Activated T-cell treated with anti-CD3 and anti-CD28 coated beads for 24 hours (primary cell): ENCODE results near the gene TRIM49B.
"Not testable (repeated sequence)": the region's sequence is repeated elsewhere in the genome, so short reads cannot be mapped to it uniquely, and the experiment has no call there.

ENCODE experiments used
- DNase-seq: peaks from one replicate; pipeline ENCODE4 v3.0.0-alpha.2; 2020; ENCODE audit warnings: low read depth

Gene TRIM49B, protein sequence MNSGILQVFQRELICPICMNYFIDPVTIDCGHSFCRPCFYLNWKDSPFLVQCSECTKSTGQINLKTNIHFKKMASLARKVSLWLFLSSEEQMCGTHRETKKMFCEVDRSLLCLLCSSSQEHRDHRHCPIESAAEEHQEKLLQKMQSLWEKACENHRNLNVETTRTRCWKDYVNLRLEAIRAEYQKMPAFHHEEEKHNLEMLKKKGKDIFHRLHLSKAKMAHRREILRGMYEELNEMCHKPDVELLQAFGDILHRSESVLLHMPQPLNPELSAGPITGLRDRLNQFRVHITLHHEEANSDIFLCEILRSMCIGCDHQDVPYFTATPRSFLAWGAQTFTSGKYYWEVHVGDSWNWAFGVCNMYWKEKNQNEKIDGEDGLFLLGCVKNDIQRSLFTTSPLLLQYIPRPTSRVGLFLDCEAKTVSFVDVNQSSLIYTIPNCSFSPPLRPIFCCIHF

DNA sequence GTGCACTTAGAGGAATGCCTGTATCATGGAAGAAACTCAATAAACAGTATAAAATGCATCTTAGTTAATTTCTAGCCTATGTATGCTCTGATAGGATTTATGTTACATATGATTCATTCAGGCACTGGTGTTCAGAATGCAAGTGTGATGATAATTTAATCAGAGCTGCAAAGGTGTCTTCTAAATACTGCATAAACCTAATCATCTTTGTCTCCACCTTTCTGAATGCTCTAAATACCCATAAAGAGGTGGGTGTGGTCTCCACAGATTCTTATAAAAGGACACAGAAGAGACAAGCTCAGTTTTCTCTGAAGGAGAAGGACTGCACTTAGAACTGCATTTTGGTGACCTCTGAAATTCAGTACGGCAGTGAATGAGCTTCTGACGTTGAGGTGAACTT lies at the start of gene TRIM49B:
TSS of gene TRIM49B (plus strand) at position 301 of the 400 bp plus-strand sequence. CDS start 2,777 bp downstream, outside the sequence.
- not testable (repeated sequence) for DNase-seq

DNA sequence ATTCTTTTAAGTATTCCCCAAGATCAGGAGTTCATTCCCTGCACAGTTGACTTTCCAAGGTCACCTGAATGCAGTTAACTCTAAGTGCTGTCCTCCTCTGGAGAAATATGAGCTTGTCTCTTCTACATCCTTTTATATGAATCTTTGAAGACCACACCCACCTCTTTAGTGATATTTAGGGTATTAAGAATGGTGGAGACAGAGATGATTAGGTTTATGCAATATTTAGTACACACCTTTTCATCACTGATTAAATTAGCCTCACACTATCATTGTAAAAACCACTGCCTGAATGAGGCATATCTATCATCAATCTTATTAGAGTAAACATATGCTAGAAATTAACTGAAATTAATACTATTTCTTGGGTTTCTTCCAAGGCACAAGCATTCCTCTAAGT lies 44.8 kb upstream of the TRIM49B start, which contains the start of gene TRIM51G:
TSS of gene TRIM51G (minus strand) at position 101 of the 400 bp plus-strand sequence. CDS start 2,190 bp downstream, outside the sequence.
- DNase-seq: not testable (repeated sequence)

DNA sequence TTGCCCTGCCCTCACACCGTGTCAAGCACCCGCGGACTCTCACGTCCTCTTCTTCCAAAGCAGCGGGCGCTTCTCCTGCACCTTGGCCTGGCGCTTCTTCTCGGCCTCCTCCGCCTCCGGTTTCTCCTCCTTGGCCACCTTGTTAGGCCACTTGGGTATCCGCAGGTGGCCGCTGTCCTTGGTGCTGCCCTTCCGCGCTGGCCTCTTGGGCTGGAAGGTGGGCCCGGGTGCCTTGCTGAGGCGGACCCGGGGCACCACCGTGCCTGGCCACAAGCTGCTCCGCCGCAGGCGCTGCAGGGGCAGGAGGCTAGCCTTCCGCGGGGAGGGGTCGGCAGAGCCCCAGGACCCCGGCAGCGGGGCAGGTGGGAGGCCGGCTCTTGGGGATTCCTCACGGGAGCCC lies 19.6 kb downstream of the TRIM49B start:
- not testable (repeated sequence) for DNase-seq

DNA sequence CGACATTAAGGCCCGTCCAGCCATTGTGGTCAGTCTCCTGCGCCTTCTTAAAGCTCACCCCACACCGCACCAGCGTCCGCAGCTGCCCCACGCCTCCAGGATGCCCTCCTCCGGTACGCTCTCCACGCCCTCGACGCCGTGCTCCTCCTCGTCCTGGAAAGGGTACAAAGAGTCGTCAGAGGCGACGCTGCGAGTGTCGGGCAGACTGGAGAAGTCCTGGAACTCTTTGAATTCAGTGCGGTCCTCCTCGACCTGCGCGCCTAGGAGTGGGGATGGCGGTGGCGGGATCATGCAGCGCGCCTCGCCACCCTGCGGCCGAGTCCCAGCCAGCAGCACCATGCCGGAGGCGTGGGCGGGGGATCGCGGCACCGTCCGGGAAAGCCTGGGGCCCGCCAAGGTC lies 21.2 kb downstream of the TRIM49B start:
- not testable (repeated sequence) for DNase-seq

DNA sequence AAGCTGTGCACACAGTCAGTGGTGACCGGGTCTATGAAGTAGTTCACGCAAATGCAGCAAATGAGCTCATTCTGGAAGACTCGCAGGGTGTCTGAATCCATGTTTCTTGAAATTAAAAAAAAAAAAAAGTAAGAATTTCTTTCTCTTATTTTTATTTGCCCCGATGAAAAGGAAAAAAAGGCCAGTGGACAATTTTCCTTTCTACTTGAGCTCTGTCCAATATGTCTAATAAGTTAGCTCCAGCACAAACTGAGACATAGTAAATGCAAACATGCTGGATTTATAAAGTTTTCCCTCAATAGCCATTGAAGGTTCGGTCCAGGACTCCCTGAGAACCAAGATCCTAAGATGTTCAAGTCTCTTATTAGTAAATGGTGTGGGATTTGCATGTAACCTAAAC lies 30.4 kb downstream of the TRIM49B start, which contains the start of gene TRIM64C:
TSS of gene TRIM64C (minus strand) at position 101 of the 400 bp plus-strand sequence. CDS start at position 101, 0 bp downstream.
- DNase-seq: not testable (repeated sequence)

DNA sequence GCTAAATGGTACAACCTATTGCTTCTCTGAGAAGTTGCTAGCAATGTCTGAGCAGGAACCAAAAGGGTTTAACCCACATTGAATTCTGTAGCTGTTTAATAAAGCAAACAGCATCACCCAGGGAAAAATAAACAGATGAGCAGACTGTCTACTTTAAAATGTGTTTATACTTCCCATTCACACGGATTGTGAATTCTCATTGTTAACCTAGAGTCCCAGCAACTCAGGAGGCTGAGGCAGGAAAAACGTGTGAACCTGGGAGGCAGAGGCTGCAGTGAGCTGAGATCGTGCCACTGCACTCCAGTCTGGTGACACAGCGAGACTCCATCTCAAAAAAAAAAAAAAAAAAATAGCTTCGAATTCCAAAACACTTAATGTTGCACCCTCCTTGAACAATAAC lies 41.3 kb downstream of the TRIM49B start:
- not testable (repeated sequence) for DNase-seq
